MM.1S (cell line): ENCODE measurements around the gene GUF1.

Experiments
- CTCF ChIP-seq: fragments of 300-600 bp; sonication (generic); IDR thresholded peaks from 2 replicates; pipeline ENCODE4 v1.5.1; 2016; ENCODE audit warnings: antibody characterized with exemption, low read length, mixed read lengths
- EZH2 ChIP-seq: fragments of 300-600 bp; sonication (generic); optimal IDR thresholded peaks from 2 replicates; pipeline ENCODE3; 2017; ENCODE audit warnings: low read depth, mild to moderate bottlenecking, antibody characterized with exemption, low read length, mixed read lengths
- EZH2phosphoT487 ChIP-seq: fragments of 300-600 bp; sonication (generic); IDR thresholded peaks from 2 replicates; pipeline ENCODE4 v1.6.1; 2018; ENCODE audit warnings: antibody characterized with exemption, low read length

- TF ChIP-seq CTCF (no peak), EZH2phosphoT487 (no peak), EZH2 (no peak)
These were observed 16.1 kb upstream of the GUF1 start for GRCh38 chr4:44661940-44662622.
